Measurements from ENCODE around the gene CLMP.

- TF ChIP-seq CTCF (IDR thresholded peaks at IDR 0.05) (no peak), POLR2A (IDR thresholded peaks at IDR 0.05) (no peak)
Measured at GRCh38 chr11:123080015-123080414, 115.0 kb downstream of the CLMP start.

Data from body of pancreas (tissue), 4 donors.